Vein endothelial cell (primary cell): ENCODE data around the gene FBXO17. TPM values are rescaled to one million over a fixed set of nuclear protein-coding genes. Genes with fewer than 3 reads are reported as not detected.

Experiments used
- total RNA-seq: library from RNA; depleted of rRNA; stranded (reverse); fragments of >200 nt; gene quantifications from 2 replicates; pipeline ENCODE4 v1.2.3, GENCODE V29; 2012

FBXO17 gene, protein sequence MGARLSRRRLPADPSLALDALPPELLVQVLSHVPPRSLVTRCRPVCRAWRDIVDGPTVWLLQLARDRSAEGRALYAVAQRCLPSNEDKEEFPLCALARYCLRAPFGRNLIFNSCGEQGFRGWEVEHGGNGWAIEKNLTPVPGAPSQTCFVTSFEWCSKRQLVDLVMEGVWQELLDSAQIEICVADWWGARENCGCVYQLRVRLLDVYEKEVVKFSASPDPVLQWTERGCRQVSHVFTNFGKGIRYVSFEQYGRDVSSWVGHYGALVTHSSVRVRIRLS
- total RNA-seq, result 15.7 and 17.6 TPM in 2 replicates

DNA sequence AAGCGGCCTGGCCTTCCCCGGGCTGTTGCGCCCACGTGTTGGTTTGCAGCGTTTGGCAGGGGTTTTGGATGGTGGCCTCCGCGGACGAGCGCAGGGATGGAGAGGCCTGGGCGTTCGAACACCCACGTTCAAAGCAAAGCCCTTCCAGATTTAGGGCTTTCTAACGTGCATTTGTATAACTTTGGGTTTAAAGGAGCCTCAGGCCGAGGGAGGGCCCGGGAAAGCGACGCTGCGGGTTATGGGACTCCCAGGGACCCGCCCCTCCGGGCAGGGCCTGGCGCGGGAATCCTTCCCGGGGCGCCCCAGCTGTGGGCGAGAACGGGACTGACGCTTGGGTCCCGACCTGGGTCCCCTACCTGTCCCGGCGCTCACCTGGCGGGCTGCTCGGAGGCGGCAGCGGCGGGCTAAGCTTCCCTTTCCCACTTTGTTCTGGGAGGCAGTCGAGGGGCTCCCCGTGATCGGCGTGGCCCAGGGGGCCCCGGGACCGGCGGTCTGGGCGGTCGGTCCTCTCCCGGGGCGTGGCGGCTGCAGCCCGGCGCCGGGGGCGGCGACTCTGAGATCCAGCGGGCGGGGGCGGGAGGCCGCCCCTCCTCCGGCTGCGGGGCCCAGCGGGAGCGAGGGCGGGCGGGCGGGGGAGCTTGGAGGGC, at the start of gene FBXO17:
TSS of gene FBXO17 (minus strand) at position 529 of the 647 bp plus-strand sequence. CDS start 25,423 bp downstream, outside the sequence.

DNA sequence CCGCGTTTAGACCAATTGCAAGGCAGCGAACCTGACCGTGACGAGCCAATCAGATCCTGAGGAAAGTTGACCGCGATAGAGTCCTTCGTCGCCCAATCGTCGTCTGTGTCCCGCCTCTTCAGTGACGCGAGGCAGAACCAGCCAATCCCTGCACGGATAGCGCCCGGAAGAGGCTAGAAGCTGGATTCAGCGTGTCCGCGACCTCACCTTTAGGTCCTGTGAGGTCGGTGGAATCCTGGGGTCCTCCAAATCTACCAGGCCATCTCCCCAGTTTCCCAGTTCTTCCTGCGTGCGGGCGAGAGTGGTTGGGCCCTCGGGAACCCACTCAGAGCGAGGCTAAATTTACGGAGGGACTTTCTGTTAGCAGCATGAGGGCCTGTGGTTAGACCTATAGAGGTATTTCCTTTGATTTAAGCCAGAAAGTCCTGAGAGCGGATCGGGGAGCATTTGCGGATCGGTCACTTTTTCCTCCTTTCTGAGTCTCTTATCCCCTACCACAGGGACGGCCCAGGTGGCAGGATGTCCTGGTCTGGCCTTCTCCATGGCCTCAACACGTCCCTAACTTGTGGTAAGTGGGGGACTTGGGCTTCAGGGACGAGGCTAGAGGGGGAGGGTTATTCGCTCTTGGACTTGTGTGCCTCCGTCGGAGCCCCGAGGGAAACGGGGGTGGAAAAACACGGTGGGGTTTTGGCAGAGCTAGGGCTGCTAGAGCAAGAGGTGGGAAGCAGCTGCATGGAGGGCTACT, 44.6 kb downstream of the FBXO17 start, which contains the start of gene MRPS12:
TSS of gene MRPS12 (plus strand) at position 169 of the 745 bp plus-strand sequence. CDS start at position 520, 351 bp downstream.

DNA sequence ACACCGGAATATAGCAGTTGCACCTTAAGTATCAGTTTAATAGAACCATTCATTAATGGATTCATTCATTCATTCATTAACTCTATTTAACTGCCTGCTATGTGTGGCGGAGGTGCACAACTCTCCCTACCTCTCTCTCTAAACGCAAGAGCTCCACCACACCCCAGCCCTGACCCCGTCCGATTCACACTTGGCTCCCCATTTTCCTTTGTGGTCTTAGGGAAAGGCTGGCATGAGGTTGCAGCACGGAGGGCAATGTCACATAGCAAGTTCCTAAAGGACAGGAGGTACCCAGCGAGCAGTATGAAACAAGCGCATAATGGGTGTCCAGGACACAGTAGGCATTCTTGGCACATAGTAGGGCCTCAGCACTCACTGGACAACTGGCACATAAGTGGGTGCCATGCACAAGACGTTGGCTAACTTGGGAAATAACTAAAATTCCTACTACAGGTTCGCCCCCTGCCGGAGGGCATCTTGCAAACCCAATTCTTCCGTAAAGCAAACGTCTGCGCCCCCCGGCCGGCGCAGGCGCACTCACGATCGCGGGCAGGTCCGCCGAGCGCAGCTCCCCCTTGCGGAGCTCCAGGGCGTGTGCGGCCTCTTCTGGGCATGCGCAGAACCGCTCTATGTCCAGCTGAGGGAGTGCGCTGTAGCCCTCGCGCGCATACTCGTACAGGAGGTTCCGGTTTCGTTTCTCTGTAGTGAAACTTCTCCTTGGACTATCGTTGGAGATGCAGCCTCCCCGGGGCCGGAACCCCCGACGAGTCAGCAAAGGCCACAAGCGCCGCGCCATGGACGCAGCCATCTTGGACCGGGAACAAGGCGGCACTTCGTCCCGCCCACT, 45.4 kb downstream of the FBXO17 start, which contains the start of gene SARS2:
TSS of gene SARS2 (minus strand) at position 835 of the 847 bp plus-strand sequence. CDS start at position 808, 27 bp downstream.

DNA sequence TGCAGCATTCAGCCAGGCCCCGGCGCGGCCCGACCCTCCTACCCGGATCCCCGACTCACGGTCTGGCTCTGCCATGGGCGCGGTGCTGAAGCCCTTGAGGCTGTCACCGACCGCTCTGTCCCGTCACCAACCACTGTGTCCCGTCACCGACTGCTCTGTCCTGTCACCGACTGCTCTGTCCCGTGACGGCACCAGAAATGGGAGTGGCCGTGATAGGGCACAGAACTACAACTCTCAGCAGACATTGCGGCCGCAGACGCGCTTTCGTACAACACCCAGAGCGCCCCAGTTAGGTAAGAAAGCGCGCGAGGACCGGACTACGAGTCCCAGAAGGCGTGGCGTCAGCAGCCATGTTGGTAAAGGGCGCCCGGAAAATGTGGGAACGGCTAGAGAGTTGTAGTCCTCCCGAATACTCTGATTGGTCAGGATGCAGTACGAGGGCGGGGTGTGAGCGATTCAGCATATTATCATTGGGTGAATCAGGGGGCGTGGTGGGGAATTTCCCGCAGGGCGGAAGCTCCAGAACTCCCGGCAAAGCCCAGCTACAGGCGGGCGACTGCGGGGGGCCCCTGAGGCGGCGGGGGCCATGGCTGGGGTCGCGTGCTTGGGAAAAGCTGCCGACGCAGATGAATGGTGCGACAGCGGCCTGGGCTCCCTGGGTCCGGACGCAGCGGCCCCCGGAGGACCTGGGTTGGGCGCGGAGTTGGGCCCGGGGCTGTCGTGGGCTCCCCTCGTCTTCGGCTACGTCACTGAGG, 75.9 kb downstream of the FBXO17 start, which contains the start of the genes NFKBIB and SIRT2:
TSS of gene NFKBIB (plus strand) at position 523 of the 755 bp plus-strand sequence. CDS start at position 587, 64 bp downstream.
TSS of gene SIRT2 (minus strand) at position 172 of the 755 bp plus-strand sequence. CDS start at position 75, 97 bp downstream.

Other genes starting within 250 kb of the FBXO17 start
- not detected in 2 replicates for gene CAPN12, start 231.3 kb downstream of the FBXO17 start, total RNA-seq
- gene LGALS7, start 202.2 kb downstream of the FBXO17 start, total RNA-seq, result not detected in 2 replicates
- not detected in 2 replicates for gene LGALS7B, start 186.5 kb downstream of the FBXO17 start, total RNA-seq
- 0.33 TPM in 1 of 2 replicates, not detected in the other for gene LGALS4, start 162.8 kb downstream of the FBXO17 start, total RNA-seq
- gene ECH1, start 143.9 kb downstream of the FBXO17 start, total RNA-seq, result 29.2 and 45.4 TPM in 2 replicates
- gene HNRNPL, start 125.8 kb downstream of the FBXO17 start, total RNA-seq, result 289 and 397 TPM in 2 replicates
- 7.8 and 14.0 TPM in 2 replicates for gene RINL, start 97.5 kb downstream of the FBXO17 start, total RNA-seq
- gene SIRT2, start 76.1 kb downstream of the FBXO17 start, total RNA-seq, result 72.7 and 83.9 TPM in 2 replicates
- gene NFKBIB, start 75.8 kb downstream of the FBXO17 start, total RNA-seq, result 14.0 and 14.7 TPM in 2 replicates
- not detected in 2 replicates for gene CCER2, start 63.6 kb downstream of the FBXO17 start, total RNA-seq
- 29.7 and 31.1 TPM in 2 replicates for gene SARS2, start 45.0 kb downstream of the FBXO17 start, total RNA-seq
- gene MRPS12, start 44.8 kb downstream of the FBXO17 start, total RNA-seq, result 39.2 and 42.1 TPM in 2 replicates
- 1.3 and 2.3 TPM in 2 replicates for gene FBXO27, start 56.8 kb upstream of the FBXO17 start, total RNA-seq
- not detected in 2 replicates for gene ACP7, start 108.6 kb upstream of the FBXO17 start, total RNA-seq
- gene PAK4, start 150.0 kb upstream of the FBXO17 start, total RNA-seq, result 15.8 and 21.6 TPM in 2 replicates
- gene NCCRP1, start 221.2 kb upstream of the FBXO17 start, total RNA-seq, result not detected in 2 replicates
- not detected in 2 replicates for gene SYCN, start 228.5 kb upstream of the FBXO17 start, total RNA-seq